Stimulated activated CD4-positive, alpha-beta T cell treated with anti-CD3 and anti-CD28 coated beads, Interleukin-2, amount 100 ng/mL, for 48 hours (primary cell): Measurements from ENCODE around the gene PLEKHM2.

ENCODE experiments used
- DNase-seq, 2 donors: peaks; one replicate each; pipeline ENCODE4 v3.0.0-alpha.2; 2020

PLEKHM2 gene

GRCh38 chr1:15761366-15762128, 77.4 kb downstream of the PLEKHM2 start:
- DNase-seq = no peak

- no peak for DNase-seq
Measured at GRCh38 chr1:15762546-15762945, 78.4 kb downstream of the PLEKHM2 start.

GRCh38 chr1:15764269-15764764, 80.2 kb downstream of the PLEKHM2 start:
- no peak for DNase-seq

- DNase-seq = no peak
Measured at GRCh38 chr1:15764890-15765289, 80.8 kb downstream of the PLEKHM2 start.

- DNase-seq = no peak
Measured at GRCh38 chr1:15765495-15766194, 81.5 kb downstream of the PLEKHM2 start.

- no peak for DNase-seq
Measured at GRCh38 chr1:15767941-15768340, 83.8 kb downstream of the PLEKHM2 start.

GRCh38 chr1:15768388-15768787, 84.3 kb downstream of the PLEKHM2 start:
- no peak for DNase-seq

GRCh38 chr1:15770313-15770962, 86.3 kb downstream of the PLEKHM2 start:
- DNase-seq = no peak

- DNase-seq = no peak
Measured at GRCh38 chr1:15771836-15772515, 87.9 kb downstream of the PLEKHM2 start.

- no peak for DNase-seq
Measured at GRCh38 chr1:15775706-15776105, 91.6 kb downstream of the PLEKHM2 start.

- no peak for DNase-seq
Measured at GRCh38 chr1:15777909-15778707, 94.0 kb downstream of the PLEKHM2 start.
